ENCODE measurements around the gene CD27.

Gene CD27

GRCh38 chr12:6452245-6452943, 7.6 kb downstream of the CD27 start:
- Histone ChIP-seq H3K36me3 (ENCODE audit: control insufficient read depth, insufficient read depth, low read length) (0 out of 2 replicates have a peak, but pooled peaks cover 4% of the 10 kb centered on the region), H3K9ac (ENCODE audit: low read length) (peak overlapping the region; percentile 55), H3K27me3 (ENCODE audit: control insufficient read depth, insufficient read depth, low read length) (no peaks in the 10 kb centered on the region), H3K4me3 (ENCODE audit: low read depth, low read length) (peak overlapping the region; percentile 43), H3K27ac (ENCODE audit: low read depth, low read length) (peak overlapping the region; percentile 76; the same call in 1 of the 2 replicates), H3K4me1 (ENCODE audit: control insufficient read depth, insufficient read depth, low read length) (peaks cover 36% of the 10 kb centered on the region), H3K9me3 (ENCODE audit: control insufficient read depth, insufficient read depth, low read depth, low read length) (no peaks in the 10 kb centered on the region)

- H3K4me1 ChIP-seq (ENCODE audit: control insufficient read depth, insufficient read depth, low read length), result peaks cover 36% of the 10 kb centered on the region
- H3K9ac ChIP-seq (ENCODE audit: low read length), result no peak overlapping the region
- 0 out of 2 replicates have a peak, but pooled peaks cover 5% of the 10 kb centered on the region for H3K36me3 ChIP-seq (ENCODE audit: control insufficient read depth, insufficient read depth, low read length)
- no peak overlapping the region for H3K4me3 ChIP-seq (ENCODE audit: low read depth, low read length)
- no peaks in the 10 kb centered on the region for H3K27me3 ChIP-seq (ENCODE audit: control insufficient read depth, insufficient read depth, low read length)
- H3K9me3 ChIP-seq (ENCODE audit: control insufficient read depth, insufficient read depth, low read depth, low read length), result no peaks in the 10 kb centered on the region
- no peak overlapping the region for H3K27ac ChIP-seq (ENCODE audit: low read depth, low read length)
These were observed 8.3 kb downstream of the CD27 start for GRCh38 chr12:6452944-6453630.

GRCh38 chr12:6457220-6457945, 12.6 kb downstream of the CD27 start:
- Histone ChIP-seq H3K4me3 (ENCODE audit: low read depth, low read length) (no peak overlapping the region), H3K9ac (ENCODE audit: low read length) (no peak overlapping the region), H3K27ac (ENCODE audit: low read depth, low read length) (no peak overlapping the region), H3K27me3 (ENCODE audit: control insufficient read depth, insufficient read depth, low read length) (no peaks in the 10 kb centered on the region), H3K9me3 (ENCODE audit: control insufficient read depth, insufficient read depth, low read depth, low read length) (no peaks in the 10 kb centered on the region), H3K36me3 (ENCODE audit: control insufficient read depth, insufficient read depth, low read length) (peaks cover 28% of the 10 kb centered on the region), H3K4me1 (ENCODE audit: control insufficient read depth, insufficient read depth, low read length) (peaks cover 11% of the 10 kb centered on the region)

GRCh38 chr12:6458281-6459003, 13.7 kb downstream of the CD27 start:
- H3K36me3 ChIP-seq (ENCODE audit: control insufficient read depth, insufficient read depth, low read length), result peaks cover 38% of the 10 kb centered on the region
- H3K4me1 ChIP-seq (ENCODE audit: control insufficient read depth, insufficient read depth, low read length), result 0 out of 2 replicates have a peak, but pooled peaks cover under 1% of the 10 kb centered on the region
- H3K27ac ChIP-seq (ENCODE audit: low read depth, low read length), result no peak overlapping the region
- H3K9me3 ChIP-seq (ENCODE audit: control insufficient read depth, insufficient read depth, low read depth, low read length), result no peaks in the 10 kb centered on the region
- no peak overlapping the region for H3K9ac ChIP-seq (ENCODE audit: low read length)
- H3K27me3 ChIP-seq (ENCODE audit: control insufficient read depth, insufficient read depth, low read length), result no peaks in the 10 kb centered on the region
- no peak overlapping the region for H3K4me3 ChIP-seq (ENCODE audit: low read depth, low read length)

GRCh38 chr12:6459004-6459337, 14.2 kb downstream of the CD27 start:
- Histone ChIP-seq H3K9ac (ENCODE audit: low read length) (no peak overlapping the region), H3K9me3 (ENCODE audit: control insufficient read depth, insufficient read depth, low read depth, low read length) (no peaks in the 10 kb centered on the region), H3K27ac (ENCODE audit: low read depth, low read length) (no peak overlapping the region), H3K36me3 (ENCODE audit: control insufficient read depth, insufficient read depth, low read length) (peaks cover 43% of the 10 kb centered on the region), H3K4me3 (ENCODE audit: low read depth, low read length) (no peak overlapping the region), H3K27me3 (ENCODE audit: control insufficient read depth, insufficient read depth, low read length) (no peaks in the 10 kb centered on the region), H3K4me1 (ENCODE audit: control insufficient read depth, insufficient read depth, low read length) (no peaks in the 10 kb centered on the region)

- no peak overlapping the region for H3K9ac ChIP-seq (ENCODE audit: low read length)
- H3K36me3 ChIP-seq (ENCODE audit: control insufficient read depth, insufficient read depth, low read length), result peaks cover 57% of the 10 kb centered on the region
- no peak overlapping the region for H3K4me3 ChIP-seq (ENCODE audit: low read depth, low read length)
- no peak overlapping the region for H3K27ac ChIP-seq (ENCODE audit: low read depth, low read length)
- H3K27me3 ChIP-seq (ENCODE audit: control insufficient read depth, insufficient read depth, low read length), result no peaks in the 10 kb centered on the region
- no peaks in the 10 kb centered on the region for H3K9me3 ChIP-seq (ENCODE audit: control insufficient read depth, insufficient read depth, low read depth, low read length)
- no peaks in the 10 kb centered on the region for H3K4me1 ChIP-seq (ENCODE audit: control insufficient read depth, insufficient read depth, low read length)
These were observed 16.1 kb downstream of the CD27 start for GRCh38 chr12:6460751-6461371.

GRCh38 chr12:6461401-6462233, 16.9 kb downstream of the CD27 start:
- Histone ChIP-seq H3K4me3 (ENCODE audit: low read depth, low read length) (no peak overlapping the region), H3K4me1 (ENCODE audit: control insufficient read depth, insufficient read depth, low read length) (no peaks in the 10 kb centered on the region), H3K27ac (ENCODE audit: low read depth, low read length) (no peak overlapping the region), H3K27me3 (ENCODE audit: control insufficient read depth, insufficient read depth, low read length) (no peaks in the 10 kb centered on the region), H3K9ac (ENCODE audit: low read length) (no peak overlapping the region), H3K9me3 (ENCODE audit: control insufficient read depth, insufficient read depth, low read depth, low read length) (no peaks in the 10 kb centered on the region), H3K36me3 (ENCODE audit: control insufficient read depth, insufficient read depth, low read length) (peaks cover 59% of the 10 kb centered on the region)

GRCh38 chr12:6462234-6462995, 17.7 kb downstream of the CD27 start:
- peaks cover 55% of the 10 kb centered on the region for H3K36me3 ChIP-seq (ENCODE audit: control insufficient read depth, insufficient read depth, low read length)
- H3K4me1 ChIP-seq (ENCODE audit: control insufficient read depth, insufficient read depth, low read length), result no peaks in the 10 kb centered on the region
- H3K4me3 ChIP-seq (ENCODE audit: low read depth, low read length), result no peak overlapping the region
- H3K9me3 ChIP-seq (ENCODE audit: control insufficient read depth, insufficient read depth, low read depth, low read length), result no peaks in the 10 kb centered on the region
- no peaks in the 10 kb centered on the region for H3K27me3 ChIP-seq (ENCODE audit: control insufficient read depth, insufficient read depth, low read length)
- H3K27ac ChIP-seq (ENCODE audit: low read depth, low read length), result no peak overlapping the region
- no peak overlapping the region for H3K9ac ChIP-seq (ENCODE audit: low read length)

GRCh38 chr12:6463216-6463615, 18.5 kb downstream of the CD27 start:
- H3K4me3 ChIP-seq (ENCODE audit: low read depth, low read length), result no peak overlapping the region
- H3K4me1 ChIP-seq (ENCODE audit: control insufficient read depth, insufficient read depth, low read length), result no peaks in the 10 kb centered on the region
- H3K9me3 ChIP-seq (ENCODE audit: control insufficient read depth, insufficient read depth, low read depth, low read length), result no peaks in the 10 kb centered on the region; the same call in 1 of the 2 replicates
- H3K9ac ChIP-seq (ENCODE audit: low read length), result no peak overlapping the region
- H3K27me3 ChIP-seq (ENCODE audit: control insufficient read depth, insufficient read depth, low read length), result no peaks in the 10 kb centered on the region
- peaks cover 54% of the 10 kb centered on the region for H3K36me3 ChIP-seq (ENCODE audit: control insufficient read depth, insufficient read depth, low read length)
- no peak overlapping the region for H3K27ac ChIP-seq (ENCODE audit: low read depth, low read length)

Data from HUES6 (cell line).